ENCODE results near the gene CPD. TPM values are rescaled to one million over a fixed set of nuclear protein-coding genes. Genes with fewer than 3 reads are reported as not detected.

CPD gene
- total and polyA plus RNA-seq, 9 of the 15 experiments (the other 6 are each of a cell fraction or from before 2014, with no cell fraction given): 4.5 to 24.4 (median 20.4) TPM

- ChIA-PET POLR2A (no interaction called here), CTCF (ENCODE audit: low intra/inter-chr PET ratio) (no interaction called here)
- Histone ChIP-seq H3K4me1 (replicated peaks in 1 of 2; ENCODE audit: control insufficient read depth in 2 of 2, insufficient read depth in 2 of 2, low read length in 2 of 2) (peaks cover 0 to 7% of the 10 kb centered on the region in 2 experiments; a peak in 2 of 5 replicates), H4K20me1 (replicated peaks; ENCODE audit: control insufficient read depth, insufficient read depth, low read length) (no peaks in the 10 kb centered on the region; the same call in 1 of the 2 replicates), H3K79me2 (ENCODE audit: control insufficient read depth, insufficient read depth, low read length) (no peaks in the 10 kb centered on the region), H2AFZ (ENCODE audit: low read depth, low read length) (no peak overlapping the region), H3K27me3 (ENCODE audit: control insufficient read depth in 2 of 2, insufficient read depth in 2 of 2, low read length in 2 of 2) (no peaks in the 10 kb centered on the region), H3K9ac (ENCODE audit: insufficient read depth in 1 of 2, low read depth in 2 of 2, low read length in 2 of 2) (no peak overlapping the region), H3K4me3 (no peak overlapping the region), H3K27ac (ENCODE audit: extremely low read depth, low read depth, low read length) (no peak overlapping the region), H3K9me3 (replicated peaks; ENCODE audit: control insufficient read depth, insufficient read depth, low read depth, low read length) (no peaks in the 10 kb centered on the region), H3K9me1 (ENCODE audit: control insufficient read depth, insufficient read depth, low read length) (no peaks in the 10 kb centered on the region), H3K4me2 (ENCODE audit: insufficient read depth, low read length) (no peak overlapping the region), H3K36me3 (ENCODE audit: control insufficient read depth, insufficient read depth, low read length) (no peaks in the 10 kb centered on the region; the same call in 2 of the 3 replicates)
- WGBS (ENCODE audit: insufficient coverage, low coverage, missing lambda C conversion rate): 9% methylated on average over 1 of the region's 1 CpG
- no peak for FAIRE-seq
- no peak for ATAC-seq
- intact Hi-C loops (cut with micrococcal nuclease): no loop called here
- no TSS peak for BruUV-seq (replicated peaks)
- no peak for DNase-seq (ENCODE audit: extremely low read depth in 1 of 4, low spot score in 3 of 4)
- in situ Hi-C loops (cut with MboI): no loop called here
- TF ChIP-seq XRCC4 (IDR thresholded peaks at IDR 0.05; ENCODE audit: extremely low read depth, insufficient read depth, insufficient read length): no peak
- no peak for TF ChIP-seq ETV6 (IDR thresholded peaks at IDR 0.05; ENCODE audit: borderline replicate concordance in 1 of 2, low read depth in 2 of 2, low read length in 1 of 2)
- TF ChIP-seq ETV6 (CRISPR knock-in tag; IDR thresholded peaks at IDR 0.05; ENCODE audit: borderline replicate concordance): no peak
- TF ChIP-seq SMAD2 (IDR thresholded peaks at IDR 0.05; ENCODE audit: low read depth, low read length): no peak
- TF ChIP-seq IRF1 (CRISPR knock-in tag; IDR thresholded peaks at IDR 0.05; ENCODE audit: borderline replicate concordance): no peak
- no peak for TF ChIP-seq ZNF263 (CRISPR knock-in tag; IDR thresholded peaks at IDR 0.05; ENCODE audit: borderline replicate concordance)
- TF ChIP-seq TOE1 (IDR thresholded peaks at IDR 0.05; ENCODE audit: borderline replicate concordance): no peak
- TF ChIP-seq TOE1 (CRISPR knock-in tag; IDR thresholded peaks at IDR 0.05; ENCODE audit: borderline replicate concordance, low read depth): no peak
- no peak for TF ChIP-seq PTTG1 (tag; IDR thresholded peaks at IDR 0.05; ENCODE audit: low read depth)
- TF ChIP-seq SMC3 (conservative IDR thresholded peaks at IDR 0.05; ENCODE audit: insufficient read depth, low read depth, low read length): no peak
- no peak for TF ChIP-seq PHF21A (IDR thresholded peaks at IDR 0.05; ENCODE audit: borderline replicate concordance, low read depth)
- TF ChIP-seq FOXP1 (CRISPR knock-in tag; IDR thresholded peaks at IDR 0.05): no peak
- TF ChIP-seq THAP7 (CRISPR knock-in tag; IDR thresholded peaks at IDR 0.05): no peak
- TF ChIP-seq ZMIZ1 (IDR thresholded peaks at IDR 0.05; ENCODE audit: low read depth in 2 of 2, low read length in 2 of 2): no peak
- no peak for TF ChIP-seq ZNF143 (CRISPR knock-in tag; IDR thresholded peaks at IDR 0.05)
- TF ChIP-seq ZBTB43 (CRISPR knock-in tag; IDR thresholded peaks at IDR 0.05): no peak
Measured at GRCh38 chr17:30398328-30399041, 19.8 kb downstream of the CPD start.
